Activated effector memory CD4-positive, alpha-beta T cell treated with anti-CD3 and anti-CD28 coated beads, Interleukin-2, amount 50 U/mL, for 16 hours (primary cell): Measurements from ENCODE around the gene HDAC4.

Experiments
- DNase-seq: peaks from one replicate; pipeline ENCODE4 v3.0.0-alpha.2; 2020

The HDAC4 gene

DNA sequence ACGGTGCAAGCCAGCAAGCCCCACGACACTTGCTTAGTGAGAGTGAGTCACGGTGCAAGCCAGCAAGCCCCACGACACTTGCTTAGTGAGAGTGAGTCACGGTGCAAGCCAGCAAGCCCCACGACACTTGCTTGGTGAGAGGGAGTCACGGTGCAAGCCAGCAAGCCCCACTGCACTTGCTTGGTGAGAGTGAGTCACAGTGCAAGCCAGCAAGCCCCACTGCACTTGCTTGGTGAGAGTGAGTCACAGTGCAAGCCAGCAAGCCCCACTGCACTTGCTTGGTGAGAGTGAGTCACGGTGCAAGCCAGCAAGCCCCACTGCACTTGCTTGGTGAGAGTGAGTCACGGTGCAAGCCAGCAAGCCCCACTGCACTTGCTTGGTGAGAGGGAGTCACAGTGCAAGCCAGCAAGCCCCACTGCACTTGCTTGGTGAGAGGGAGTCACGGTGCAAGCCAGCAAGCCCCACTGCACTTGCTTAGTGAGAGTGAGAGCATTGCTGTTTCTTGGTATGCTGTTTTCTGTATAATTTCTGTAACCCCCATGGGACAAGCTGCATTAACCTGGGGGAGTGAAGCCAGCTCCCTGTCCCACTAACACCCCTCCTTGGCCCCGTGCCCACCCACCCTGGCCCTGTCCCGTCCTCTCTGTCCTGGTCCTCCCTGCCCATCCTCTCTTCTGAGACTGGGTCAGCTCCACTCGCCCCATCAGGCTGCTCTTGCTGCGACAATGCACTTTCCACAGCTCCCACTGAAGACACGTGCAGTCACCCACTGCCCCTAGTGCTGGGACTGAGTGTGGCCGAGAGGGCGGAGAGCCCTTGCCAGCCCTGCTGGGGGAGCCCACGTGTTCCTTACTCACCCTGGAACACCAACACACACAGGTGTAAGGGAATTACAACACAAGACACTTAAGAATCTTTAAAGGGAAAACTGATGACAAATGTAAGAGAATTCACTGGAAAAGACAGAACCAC is 331.2 kb downstream of the HDAC4 start:
- peak; percentile 66 for DNase-seq

DNA sequence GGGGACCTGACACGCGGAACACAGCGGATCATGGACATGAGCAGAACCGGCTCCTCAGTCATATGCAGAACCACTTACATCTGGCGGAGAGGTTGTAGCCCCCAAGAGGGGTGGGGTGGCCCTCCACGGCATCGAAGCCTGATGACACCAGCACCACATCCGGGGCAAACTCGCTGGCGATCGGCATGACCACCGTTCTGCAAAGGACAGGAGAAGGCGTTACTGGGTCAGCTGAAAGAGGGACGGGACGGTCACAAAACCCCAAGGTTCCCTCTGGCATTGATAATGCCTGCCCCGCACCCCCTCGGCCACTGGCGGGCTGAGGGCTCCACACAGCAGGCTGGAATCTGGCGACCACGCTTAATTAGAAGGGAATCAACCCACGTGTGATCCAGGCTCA is 332.4 kb downstream of the HDAC4 start:
- no peak for DNase-seq

DNA sequence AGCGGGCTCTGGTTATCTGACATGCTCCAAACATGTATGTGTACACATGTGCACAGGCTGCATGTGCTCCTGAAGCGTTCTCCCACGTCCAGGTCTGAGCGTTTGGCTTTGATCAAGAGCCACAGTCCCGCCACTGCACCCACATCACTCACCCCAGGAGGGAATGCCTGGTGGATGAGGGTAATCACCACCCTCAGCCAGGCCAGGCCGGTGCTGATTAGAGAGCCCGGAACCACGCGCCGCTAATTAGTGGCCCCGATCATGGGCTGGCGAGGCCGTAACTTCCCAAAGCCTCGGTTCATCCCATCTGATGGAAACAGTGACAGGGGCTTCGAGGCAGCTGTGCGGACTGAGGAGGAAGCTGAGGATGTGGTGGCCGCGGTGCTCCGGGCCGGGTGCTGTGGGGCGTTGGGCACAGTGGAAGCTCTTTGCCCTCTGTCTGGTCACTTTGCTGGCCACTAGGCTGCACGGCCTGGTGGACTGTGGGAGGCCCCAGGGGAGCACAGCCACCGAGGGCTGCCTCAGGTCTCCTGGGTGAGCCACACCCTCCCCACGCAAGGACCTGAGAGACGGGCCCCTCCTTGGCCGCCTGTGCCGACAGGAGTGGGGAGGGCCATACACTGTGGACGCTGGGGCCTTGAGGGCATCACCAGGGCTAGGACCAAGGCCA is 333.5 kb downstream of the HDAC4 start:
- no peak for DNase-seq

DNA sequence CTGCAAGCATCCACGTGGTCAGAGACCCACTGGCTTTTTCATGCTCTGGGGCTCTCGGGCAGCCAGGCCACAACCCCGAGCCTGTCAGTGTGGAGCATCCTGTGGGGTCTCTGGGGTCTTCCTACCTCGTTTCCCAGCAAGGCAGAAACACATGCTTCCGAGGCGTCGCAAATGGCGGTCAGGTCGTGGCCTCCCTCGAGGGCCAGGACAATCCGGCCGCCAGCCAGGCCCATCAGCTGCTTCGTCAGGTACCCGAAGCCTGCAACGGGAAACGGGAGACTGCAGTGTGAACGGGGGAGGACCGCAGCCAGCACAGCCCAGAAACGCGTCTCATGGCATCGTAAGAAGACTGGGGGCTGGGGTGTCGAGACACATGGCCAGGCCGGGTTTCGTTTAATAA is 334.2 kb downstream of the HDAC4 start:
- DNase-seq = no peak

DNA sequence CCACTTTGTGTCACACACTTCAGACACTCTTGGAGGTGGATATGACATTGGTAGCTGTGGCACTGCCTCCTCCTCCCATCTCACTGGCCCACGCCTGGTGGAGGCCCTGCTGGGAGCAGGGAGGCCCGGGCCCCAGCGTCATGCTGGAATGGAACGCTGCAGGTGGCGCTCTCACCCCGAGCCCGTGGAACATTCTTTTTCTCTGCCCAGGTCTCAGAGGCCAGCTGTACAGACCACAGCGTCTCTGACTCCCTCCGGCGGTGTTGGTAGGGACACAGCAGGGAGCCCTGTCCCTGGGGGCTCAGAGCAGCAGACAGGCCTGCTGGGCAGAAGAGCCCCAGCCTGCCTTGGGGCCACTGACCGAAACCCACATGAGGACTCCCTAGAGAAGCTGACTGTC is 334.9 kb downstream of the HDAC4 start:
- no peak for DNase-seq

DNA sequence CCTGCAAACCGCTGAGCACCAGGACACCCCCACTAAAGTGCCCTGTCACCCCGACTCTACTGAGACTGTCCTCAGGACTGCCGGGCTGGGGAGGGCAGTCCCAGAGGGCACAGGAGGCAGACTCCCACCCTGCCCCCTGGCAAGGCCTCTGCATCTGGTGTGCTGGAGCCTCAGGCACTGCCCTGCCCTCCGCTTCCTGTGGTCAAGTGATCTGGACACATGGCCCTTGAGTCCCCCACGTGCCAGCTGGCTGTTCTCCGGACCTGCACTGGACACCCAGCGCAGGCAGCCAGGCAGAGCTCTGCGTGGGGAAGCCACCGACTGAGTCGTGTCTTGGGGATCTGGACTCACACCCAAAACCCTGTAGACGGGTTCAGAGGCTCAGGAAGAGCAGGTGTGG is 335.3 kb downstream of the HDAC4 start:
- no peak for DNase-seq

DNA sequence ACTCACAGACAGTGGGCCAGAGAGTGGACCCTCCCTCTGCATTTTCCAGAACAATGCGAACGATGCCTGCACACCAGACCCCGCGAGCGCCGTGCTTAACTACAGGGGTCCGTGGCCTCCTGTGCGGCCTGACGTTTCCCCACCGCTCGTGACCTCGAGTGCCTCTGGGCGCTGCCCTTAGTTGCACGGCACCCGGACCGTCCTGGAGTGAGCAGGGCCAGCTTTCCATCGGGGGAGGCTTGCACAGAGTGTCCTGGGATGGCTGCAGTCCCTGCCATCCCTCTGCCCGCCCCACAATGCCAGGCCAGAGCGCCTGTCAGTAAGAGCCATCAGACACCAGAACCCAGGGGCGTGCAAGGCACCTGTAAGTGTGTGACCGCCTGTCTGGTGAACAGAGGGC is 335.9 kb downstream of the HDAC4 start:
- DNase-seq = no peak

DNA sequence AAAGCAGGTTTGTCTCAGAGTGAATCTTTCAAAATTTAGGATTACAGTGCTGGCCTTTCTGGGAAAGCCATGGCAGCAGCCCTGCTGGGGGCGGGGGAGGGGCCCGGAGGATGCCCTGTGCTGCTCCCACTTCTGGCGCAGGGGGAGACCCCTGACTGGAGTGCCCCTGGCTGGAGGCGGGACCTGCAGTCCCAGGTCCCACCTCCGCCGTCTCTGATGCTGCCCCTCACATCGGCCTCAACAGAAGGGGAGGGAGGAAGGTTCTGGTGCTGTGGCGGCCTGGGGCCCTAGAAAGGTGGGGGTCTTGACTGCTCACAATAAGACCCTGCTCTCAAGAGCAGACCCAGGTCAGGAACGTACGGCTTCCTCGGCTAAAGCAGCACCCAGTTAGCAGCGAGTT is 336.6 kb downstream of the HDAC4 start:
- no peak for DNase-seq

DNA sequence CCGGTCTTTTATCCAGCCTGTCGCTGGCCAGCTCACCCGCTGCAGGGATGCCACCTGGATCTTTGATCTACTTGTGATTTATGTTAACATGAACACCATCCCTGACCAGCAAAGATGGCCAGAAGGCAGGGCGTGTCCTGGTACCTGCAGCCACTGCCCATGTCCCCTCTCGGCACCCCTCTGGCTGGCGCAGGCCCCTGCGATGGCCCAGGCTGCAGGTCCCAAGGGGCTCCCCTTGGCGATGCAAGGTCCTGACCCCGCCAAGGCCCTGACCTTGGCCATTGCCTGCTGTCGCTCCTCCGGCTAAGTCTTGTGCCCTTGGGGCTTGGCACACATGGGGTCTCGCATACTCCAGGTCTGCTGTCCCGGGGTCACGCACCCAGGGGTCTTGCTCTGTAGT is 338.1 kb downstream of the HDAC4 start:
- no peak for DNase-seq

DNA sequence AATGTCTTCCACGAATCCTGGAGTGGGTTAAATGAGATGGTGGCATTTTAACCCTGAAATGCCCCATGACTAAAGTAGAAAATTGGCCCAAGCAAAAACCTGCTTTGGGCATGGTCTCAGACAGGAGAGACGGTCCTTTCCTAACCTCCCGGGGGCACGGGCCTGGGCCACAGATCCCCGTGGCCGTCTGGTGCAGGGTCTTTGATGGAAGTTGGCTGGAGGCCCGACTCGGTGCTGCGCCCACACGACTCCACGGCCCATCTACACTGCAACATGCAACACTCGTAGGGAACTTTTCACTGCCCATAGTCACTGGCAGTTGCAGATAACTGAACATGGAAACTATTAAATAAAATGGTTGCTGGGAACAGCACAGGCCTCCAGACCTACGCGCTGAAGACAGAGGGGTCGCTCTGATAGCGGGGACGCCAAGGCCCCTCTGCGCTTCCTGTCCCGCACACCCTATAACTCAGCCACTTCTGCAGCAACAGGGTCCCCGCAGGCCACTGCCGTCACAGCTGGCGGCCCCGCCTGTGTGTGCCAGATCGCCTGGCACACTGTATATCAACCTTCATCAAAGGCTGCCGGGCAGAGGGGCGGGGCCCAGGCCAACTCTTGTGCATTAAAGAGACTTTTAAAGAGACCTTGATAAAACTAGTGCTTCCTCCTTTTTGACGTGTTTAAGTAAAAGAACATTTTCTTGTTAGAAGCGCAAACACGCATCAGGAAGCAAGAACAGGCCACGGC is 338.8 kb downstream of the HDAC4 start:
- DNase-seq = no peak

DNA sequence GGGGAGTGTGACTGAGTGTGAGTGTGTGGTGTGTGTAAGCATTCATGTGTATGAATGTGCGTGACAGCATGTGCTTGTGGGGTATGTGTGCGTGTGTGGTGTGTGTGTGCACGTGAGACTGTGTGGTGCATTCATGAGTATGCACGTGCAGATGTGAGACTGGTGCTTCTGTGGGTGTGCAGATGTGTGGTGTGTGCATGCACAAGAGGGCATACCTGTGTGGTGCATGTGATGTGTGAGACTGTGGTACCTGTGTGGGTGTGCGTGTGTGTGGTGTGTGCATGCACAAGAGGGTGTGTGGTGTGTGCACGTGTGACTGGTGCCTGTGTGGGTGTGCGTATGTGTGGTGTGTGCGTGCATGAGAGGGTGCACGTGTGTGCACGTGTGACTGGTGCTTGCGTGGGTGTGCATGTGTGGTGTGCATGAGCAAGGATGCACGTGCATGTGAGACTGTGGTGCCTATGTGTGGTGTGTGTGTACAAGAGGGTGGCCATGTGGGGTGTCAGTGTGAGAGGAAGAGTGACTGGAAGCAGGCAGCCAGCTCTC is 339.6 kb downstream of the HDAC4 start:
- DNase-seq = no peak

DNA sequence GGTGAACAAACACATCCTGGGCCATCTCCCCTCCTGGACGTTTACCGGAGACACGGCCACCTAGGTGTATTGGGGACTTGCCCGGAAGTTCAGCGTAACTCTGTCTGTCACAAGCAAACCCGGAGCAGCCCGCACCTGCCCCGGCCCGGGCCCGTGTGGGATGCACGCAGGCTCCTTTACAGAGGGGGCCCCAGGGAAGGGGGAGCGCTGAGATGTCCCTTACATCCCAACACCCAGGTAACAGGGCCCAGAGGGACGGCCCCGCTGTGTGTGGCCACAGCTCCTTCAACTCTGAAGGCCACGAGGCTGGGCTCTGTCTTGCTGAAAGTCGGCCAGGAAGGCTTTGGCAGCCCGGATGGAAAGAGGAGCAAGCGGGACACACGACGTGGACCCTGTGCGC is 340.1 kb downstream of the HDAC4 start:
- DNase-seq = no peak

DNA sequence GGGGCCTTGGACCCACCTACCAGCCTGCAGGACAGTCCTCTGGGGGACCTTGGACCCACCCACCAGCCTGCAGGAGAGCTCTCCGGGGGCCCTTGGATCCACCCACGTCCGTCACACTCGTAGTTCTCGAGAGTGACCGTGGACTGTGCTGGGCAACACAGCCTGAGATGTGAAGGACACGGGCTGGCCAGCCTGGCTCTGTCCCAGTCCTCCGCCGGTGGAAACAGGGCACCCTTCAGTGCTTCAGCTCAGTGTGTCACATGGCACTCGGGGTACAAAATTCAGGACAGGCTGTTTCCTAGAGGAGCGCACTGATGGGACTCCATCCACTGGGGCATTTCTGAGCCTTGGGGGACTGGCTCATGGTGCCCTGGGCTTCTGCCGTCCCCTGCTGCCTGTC is 341.0 kb downstream of the HDAC4 start:
- DNase-seq = no peak

DNA sequence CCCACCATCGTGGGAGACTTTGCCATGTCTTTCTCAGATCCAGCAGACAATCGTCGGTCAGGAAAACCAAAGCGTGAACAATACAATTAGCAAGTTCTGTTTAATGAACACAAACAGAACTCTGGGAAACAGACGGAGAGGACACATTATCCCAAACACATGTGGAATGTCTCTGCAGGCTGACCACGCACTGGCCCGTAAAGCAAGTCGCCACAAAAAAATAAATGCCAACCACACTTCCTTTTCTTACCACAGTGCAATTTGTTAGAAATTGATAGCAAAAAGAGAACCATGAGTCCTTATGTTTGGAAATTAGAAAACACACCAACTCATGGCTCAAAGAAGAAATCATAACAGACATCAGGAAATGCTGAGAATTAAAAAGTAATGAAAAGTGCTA is 342.1 kb downstream of the HDAC4 start:
- no peak for DNase-seq

DNA sequence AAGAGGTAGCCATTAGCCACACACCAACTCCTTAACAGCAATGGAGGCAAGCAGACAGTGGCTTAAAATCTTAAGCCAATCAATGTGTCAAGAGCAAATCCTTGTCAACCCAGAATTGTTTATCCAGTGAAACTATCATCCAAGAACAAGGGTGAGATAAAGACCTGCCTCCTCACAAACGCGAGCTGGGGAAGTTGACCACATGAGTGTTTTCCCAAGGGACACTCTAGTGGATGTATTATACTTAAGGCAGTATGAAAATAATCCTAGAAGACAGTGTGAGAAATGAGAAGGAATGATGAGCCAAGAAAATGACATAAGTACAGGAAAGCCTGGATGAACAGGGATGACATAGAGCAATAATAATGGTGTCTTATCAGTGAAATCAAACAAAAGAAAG is 343.3 kb downstream of the HDAC4 start:
- DNase-seq = no peak

DNA sequence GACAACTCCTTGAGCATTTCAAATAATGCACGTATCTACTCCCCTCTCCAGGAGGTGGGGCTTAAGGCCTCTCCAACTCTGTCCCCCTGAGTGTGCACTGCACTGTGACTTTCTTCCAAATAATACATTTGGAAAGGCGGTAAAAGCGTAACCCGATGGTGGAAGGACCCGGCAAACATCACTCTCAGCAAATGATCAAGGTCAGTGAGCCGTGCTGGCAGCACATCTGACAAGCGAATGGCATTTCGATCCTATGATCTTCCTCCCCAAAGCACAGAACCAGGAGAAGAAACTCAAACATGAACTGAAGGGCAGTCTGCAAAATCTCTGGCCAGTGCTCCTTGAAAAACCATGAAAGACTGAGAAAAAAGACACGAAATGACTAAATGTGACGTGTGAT is 344.2 kb downstream of the HDAC4 start:
- DNase-seq = no peak

DNA sequence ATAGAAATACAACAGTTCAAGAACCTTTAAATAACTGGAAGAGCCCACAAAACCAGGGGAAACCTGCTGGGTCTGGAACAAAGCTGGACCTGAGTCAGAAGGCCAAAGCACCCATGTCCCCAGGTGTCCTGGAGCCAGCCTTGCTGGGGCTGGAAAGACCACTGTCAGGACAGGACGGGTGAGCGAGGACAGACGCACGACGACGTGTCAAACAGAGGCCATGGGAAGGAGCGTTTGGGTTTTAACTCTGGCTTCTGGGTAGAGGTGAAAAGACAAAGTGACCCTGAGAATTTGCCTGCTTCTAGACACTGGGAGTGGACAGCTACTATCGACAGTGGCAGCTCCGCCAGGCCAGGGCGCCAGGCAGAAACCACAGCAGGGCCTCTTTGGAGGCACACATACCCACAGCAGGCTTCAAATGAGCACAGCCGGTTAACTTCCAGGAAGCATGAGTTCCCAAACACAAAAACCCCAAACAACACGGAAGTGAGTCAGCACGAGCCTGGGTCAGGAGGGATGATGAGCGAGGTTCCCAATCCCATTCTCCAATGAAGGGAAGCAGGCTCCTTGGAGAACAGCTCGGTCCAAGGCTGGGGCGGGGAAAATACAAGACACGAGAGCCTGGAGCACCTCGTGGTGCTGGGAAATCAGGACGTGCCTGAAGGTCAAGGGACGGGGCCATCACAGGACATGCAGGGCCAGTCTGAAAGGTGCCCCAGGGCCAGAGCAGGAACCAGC is 344.9 kb downstream of the HDAC4 start:
- DNase-seq = no peak

DNA sequence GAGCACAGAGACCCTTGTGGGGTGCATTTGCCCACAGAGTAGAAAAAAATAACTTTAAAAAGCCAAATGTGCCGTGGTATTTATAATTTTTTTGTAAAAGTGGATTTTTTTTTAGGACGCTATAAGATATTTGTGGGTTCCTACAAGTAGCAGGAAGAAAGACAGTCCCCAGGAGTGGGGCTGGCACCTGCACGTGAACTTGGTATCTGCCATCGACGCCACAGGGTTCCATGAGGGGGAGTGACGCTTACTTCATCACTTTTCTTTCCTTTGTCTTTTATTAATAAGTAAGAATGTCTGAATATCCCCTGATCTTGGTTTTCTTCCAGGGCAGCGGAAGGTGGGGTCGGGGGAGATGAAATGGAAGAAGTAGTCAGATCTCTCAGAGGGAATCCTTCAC is 345.9 kb downstream of the HDAC4 start:
- DNase-seq = no peak

DNA sequence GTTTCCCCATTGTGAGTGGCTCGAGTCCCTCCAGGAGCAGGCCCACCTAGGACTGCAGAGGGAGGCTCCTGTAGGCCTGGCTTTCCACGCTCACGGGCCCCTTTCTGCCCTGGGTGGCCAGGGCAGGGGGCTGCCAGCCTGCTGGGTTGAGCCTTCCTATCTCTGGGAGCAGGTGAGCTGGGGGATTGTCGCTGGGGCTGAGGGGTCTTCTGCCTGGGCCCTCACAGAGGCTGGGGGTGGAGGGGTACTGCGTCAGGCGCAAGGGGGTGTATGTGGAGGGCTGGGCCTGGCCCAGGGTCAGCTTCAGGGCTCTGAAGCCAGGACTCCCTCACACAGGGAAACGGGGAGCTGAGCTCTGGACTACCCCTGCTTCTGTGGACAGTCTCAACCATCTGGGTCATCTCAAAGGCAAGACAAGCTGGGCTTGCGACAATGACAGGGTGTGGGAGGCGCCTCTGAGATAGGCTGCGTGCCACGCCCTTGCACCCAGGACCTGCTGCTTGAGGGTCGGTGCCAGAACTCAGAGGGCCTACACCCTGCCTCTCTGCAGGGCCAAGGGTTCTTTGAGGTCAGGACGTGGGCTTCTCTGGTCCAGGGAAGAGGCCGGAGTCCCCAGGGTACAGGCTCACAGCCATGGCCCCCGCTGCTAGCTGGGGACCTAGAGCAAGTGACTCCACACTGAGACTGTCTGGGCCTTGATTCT is 346.9 kb downstream of the HDAC4 start:
- DNase-seq = no peak

DNA sequence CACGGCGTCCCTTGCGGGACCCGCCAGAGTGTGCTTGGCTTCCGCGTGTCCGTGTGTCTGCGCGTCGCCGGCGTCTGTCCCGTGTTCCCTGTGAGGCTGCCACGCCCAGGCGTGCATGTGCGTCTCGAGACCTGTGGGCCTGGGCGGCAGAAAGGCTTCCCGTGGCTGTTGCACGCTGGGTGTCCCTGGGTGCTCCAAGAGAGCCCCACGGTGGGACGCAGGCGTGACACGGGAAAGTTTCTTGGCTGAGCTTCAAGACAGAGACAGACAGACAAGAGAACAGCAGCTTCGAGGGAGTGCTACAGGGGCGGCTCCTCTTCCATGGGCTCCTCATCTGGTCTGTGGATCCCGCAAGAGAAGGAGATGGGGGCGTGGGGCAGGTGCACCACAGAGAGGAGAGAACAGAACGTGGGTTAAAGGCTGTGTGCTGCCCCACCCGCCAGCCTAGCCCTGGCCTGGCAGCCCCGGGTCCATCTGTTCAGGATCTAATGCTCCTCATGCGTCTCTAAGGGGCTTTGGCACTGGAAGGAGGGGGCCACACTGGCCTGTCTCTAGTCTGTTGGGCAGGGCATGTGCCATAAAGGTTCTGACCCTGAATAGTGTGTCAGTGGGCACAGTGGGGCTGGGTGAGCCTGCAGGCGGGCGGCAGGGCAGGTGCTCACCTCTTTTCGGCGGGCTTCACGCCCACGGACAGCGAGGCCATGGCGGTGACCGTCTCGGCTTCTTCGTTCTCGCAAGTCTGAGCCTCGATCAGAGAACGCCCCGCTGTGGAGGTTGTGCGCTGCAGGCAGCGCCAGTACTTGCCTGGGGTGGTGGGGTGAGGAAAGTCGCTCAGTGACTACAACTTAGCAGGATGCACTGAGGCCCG is 347.8 kb downstream of the HDAC4 start:
- DNase-seq = no peak

DNA sequence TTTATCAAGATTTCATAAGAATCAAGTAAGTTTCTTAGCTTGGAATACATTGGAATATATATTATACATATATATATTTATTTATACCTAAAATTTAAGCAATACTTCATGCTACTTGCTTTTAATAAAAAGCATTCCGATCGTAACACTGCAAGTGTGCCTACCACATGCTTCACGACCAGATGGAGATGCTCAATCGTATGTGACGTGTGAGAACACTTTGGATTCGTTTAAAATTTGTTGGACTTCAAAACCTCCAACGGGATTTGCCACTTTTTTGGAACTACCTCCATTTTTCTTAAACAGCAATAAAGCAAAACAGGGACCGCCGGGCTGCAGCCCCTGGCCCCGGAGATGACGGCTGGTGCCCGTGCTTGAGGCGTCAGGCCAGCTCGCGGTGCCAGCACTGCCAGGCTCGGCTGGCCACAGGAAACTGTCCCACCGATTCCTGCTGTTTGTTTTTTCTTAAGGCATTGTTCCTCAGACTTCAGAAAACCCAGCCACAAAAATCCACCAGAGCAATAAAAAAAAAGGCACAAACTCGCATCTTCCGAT is 348.9 kb downstream of the HDAC4 start:
- no peak for DNase-seq
